ENCODE results near the gene STK32B.

Gene STK32B

GRCh38 chr4:5084911-5085475 is 33.7 kb downstream of the STK32B start:
- TF ChIP-seq, protein P1, sequence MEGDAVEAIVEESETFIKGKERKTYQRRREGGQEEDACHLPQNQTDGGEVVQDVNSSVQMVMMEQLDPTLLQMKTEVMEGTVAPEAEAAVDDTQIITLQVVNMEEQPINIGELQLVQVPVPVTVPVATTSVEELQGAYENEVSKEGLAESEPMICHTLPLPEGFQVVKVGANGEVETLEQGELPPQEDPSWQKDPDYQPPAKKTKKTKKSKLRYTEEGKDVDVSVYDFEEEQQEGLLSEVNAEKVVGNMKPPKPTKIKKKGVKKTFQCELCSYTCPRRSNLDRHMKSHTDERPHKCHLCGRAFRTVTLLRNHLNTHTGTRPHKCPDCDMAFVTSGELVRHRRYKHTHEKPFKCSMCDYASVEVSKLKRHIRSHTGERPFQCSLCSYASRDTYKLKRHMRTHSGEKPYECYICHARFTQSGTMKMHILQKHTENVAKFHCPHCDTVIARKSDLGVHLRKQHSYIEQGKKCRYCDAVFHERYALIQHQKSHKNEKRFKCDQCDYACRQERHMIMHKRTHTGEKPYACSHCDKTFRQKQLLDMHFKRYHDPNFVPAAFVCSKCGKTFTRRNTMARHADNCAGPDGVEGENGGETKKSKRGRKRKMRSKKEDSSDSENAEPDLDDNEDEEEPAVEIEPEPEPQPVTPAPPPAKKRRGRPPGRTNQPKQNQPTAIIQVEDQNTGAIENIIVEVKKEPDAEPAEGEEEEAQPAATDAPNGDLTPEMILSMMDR (IDR thresholded peaks at IDR 0.05; ENCODE audit: extremely low read depth, missing control alignments) = no peak
- no peak for DNase-seq (ENCODE audit: low spot score)

DNA sequence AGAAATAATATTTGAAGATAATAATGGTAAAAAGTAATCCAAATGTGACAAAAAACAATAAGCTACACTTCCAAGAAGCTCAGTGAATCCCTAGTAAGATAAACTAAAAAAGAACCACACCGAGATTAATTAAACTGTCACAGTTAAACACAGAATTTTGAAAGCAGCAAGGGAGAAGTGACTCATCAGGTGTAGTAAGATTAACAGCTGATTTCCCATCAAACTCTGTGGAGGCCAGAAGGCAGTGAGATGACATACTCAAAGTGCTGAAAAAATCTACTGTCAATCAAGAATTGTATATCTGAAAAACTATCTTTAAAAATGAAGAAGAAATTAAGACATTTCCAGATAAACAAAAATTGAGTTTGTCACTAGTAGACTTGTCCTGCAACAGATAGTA is 35.3 kb downstream of the STK32B start:
- no peak for DNase-seq (ENCODE audit: low spot score)
- TF ChIP-seq, protein P1 (IDR thresholded peaks at IDR 0.05; ENCODE audit: extremely low read depth, missing control alignments) = no peak

GRCh38 chr4:5096261-5096660 is 45.0 kb downstream of the STK32B start:
- no peak for DNase-seq (ENCODE audit: low spot score)
- TF ChIP-seq, protein P1 (IDR thresholded peaks at IDR 0.05; ENCODE audit: extremely low read depth, missing control alignments) = no peak

DNA sequence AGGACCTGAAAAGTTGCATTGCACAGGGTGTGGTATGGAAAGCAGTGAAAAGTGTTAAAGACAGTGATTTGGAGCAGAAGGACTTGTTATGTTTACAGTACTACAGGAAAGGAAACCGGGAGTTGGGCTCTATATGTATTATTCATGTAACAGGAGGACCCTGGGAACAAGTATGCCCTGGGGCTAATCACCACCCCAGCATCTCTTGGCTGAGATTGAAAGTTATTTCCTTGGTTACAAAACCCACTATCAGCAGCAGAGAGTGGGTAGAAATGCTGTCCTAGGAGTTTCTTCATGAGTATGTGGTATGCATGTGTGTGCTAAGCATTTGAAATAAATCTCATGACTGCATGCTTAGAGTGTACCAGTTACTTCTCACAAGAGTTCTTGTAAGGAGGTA is 46.9 kb downstream of the STK32B start:
- TF ChIP-seq, protein P1 (IDR thresholded peaks at IDR 0.05; ENCODE audit: extremely low read depth, missing control alignments) = no peak
- no peak for DNase-seq (ENCODE audit: low spot score)

- no peak for DNase-seq (ENCODE audit: low spot score)
- TF ChIP-seq, protein P1 (IDR thresholded peaks at IDR 0.05; ENCODE audit: extremely low read depth, missing control alignments) = no peak
Measured at GRCh38 chr4:5100336-5100735, 49.1 kb downstream of the STK32B start.

- TF ChIP-seq, protein P1 (IDR thresholded peaks at IDR 0.05; ENCODE audit: extremely low read depth, missing control alignments) = no peak
- no peak for DNase-seq (ENCODE audit: low spot score)
Measured at GRCh38 chr4:5100986-5101385, 49.7 kb downstream of the STK32B start.

DNA sequence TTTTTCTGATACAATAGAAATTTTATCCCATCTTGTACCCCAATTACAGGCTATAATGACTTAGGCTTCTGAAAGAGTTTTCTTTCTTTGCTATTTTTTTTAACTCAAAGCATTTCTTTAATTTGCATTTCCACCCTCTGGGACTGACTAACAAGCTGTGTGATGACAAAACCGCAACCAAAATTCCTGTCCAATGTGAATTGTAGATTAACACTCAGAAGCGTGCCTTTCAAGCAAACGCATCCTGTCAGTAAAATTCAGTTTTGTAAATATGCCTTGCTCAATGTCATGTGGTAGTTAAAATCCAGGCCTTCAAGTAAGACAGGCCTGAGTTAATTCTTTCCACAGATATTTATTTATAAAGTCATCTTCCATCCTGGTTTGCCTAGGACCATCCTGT is 50.3 kb downstream of the STK32B start:
- TF ChIP-seq, protein P1 (IDR thresholded peaks at IDR 0.05; ENCODE audit: extremely low read depth, missing control alignments) = no peak
- DNase-seq (ENCODE audit: low spot score) = no peak
